GM13976 (cell line): Measurements from ENCODE around the gene NEUROG3.

Experiments
- DNase-seq: peaks from one replicate; pipeline ENCODE4 v3.0.0; 2012; ENCODE audit warnings: low spot score
- in situ Hi-C: fragments of 300-500 bp; cut with MboI; formaldehyde crosslinking; loops from one replicate; pipeline ENCODE4 v1.12.0; 2022; ENCODE audit warnings: low sequenced_read_pairs, mixed read lengths, inconsistent platforms; ENCODE audit not compliant: unreplicated experiment
- TF ChIP-seq, protein P1 (sequence below): IDR thresholded peaks from 2 replicates; pipeline ENCODE4 v1.5.1; 2012; ENCODE audit warnings: borderline replicate concordance, mild to moderate bottlenecking; ENCODE audit not compliant: insufficient read depth; ENCODE audit errors: extremely low read depth, missing control alignments, control extremely low read depth

NEUROG3 gene, protein sequence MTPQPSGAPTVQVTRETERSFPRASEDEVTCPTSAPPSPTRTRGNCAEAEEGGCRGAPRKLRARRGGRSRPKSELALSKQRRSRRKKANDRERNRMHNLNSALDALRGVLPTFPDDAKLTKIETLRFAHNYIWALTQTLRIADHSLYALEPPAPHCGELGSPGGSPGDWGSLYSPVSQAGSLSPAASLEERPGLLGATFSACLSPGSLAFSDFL

DNA sequence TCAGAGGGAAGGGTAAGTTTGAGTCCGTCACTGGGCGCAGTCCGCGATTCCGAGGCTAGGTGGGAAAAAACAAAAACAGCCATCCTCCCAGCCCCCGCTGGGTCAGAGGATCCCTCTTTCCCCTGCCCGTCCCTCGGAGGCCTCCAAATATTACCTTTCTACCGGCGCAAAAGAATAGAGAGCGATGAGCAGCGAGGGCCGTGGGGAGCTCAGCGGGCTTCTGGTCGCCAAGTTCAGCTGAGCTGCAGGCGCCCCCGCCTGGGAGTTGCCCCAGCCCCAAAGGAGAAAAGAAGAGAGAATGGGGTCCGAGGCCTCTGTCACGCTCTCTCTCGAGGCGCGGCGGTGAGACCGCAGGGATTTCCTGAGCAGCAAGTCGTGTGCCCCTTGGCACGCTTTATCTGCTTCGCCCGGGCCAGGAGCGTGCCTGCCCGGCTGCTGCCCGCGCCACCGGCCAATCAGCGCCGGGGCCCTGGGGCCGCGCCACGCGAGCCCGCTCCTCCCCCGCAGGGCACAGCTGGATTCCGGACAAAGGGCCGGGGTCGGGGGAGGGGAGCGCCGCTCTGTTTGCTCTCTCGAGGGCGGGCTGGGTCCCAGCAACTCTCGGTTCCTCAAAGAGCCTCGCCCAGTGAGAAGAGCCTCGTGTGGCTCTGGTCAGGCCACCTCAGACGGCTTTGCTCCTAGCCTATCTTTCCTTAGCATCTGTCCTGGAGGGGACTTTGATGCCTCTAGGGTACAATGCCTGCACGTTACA lies at the start of gene NEUROG3:
Gene NEUROG3, minus strand, starts transcription at position 367 of the 751 bp plus-strand sequence. CDS start 379 bp downstream, outside the sequence.
- in situ Hi-C loops: no loop called here
- DNase-seq: peak; percentile 72
- TF ChIP-seq, protein P1, sequence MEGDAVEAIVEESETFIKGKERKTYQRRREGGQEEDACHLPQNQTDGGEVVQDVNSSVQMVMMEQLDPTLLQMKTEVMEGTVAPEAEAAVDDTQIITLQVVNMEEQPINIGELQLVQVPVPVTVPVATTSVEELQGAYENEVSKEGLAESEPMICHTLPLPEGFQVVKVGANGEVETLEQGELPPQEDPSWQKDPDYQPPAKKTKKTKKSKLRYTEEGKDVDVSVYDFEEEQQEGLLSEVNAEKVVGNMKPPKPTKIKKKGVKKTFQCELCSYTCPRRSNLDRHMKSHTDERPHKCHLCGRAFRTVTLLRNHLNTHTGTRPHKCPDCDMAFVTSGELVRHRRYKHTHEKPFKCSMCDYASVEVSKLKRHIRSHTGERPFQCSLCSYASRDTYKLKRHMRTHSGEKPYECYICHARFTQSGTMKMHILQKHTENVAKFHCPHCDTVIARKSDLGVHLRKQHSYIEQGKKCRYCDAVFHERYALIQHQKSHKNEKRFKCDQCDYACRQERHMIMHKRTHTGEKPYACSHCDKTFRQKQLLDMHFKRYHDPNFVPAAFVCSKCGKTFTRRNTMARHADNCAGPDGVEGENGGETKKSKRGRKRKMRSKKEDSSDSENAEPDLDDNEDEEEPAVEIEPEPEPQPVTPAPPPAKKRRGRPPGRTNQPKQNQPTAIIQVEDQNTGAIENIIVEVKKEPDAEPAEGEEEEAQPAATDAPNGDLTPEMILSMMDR: no peak

DNA sequence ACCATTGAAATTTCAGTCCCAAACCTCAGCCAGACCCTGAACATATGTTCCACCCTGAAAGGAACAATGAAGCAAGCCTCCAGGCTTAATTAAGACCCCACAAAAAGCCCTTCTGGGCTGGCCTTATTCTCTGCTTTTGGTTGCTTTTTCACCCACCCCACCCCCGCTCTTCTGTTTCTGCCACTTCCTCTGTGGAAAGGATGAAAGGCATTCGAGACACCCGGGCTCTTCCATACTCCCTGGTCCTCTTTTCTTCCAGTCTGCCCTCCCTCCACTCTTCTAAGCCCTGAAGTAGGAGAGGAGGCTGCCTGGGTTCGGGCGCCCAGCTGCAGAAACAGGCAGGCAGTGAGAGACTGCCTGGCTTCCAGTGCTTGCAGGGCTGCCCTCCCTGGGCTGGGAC lies 47.4 kb upstream of the NEUROG3 start:
- TF ChIP-seq, protein P1: no peak
- in situ Hi-C loops: no loop called here
- no peak for DNase-seq

DNA sequence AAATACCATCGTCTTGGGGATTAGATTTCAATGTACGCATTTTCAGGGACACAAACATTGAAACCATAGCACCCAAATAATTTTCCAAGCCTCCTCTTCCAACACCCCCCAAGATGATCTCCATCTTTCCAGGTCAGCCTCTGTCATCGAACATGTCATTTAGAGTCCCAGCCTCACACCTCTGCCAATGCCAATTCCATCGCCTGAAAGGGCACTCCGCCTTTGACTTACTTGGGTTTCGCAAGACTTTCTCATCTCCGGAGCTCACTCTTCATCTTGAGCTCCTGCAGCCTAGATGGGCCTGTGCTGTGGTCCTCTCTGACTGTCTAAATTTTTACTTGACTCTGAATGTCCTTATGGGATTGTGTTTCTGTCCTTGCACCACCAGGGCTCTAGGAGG lies 46.4 kb upstream of the NEUROG3 start:
- DNase-seq: no peak
- in situ Hi-C loops: no loop called here
- TF ChIP-seq, protein P1: no peak

DNA sequence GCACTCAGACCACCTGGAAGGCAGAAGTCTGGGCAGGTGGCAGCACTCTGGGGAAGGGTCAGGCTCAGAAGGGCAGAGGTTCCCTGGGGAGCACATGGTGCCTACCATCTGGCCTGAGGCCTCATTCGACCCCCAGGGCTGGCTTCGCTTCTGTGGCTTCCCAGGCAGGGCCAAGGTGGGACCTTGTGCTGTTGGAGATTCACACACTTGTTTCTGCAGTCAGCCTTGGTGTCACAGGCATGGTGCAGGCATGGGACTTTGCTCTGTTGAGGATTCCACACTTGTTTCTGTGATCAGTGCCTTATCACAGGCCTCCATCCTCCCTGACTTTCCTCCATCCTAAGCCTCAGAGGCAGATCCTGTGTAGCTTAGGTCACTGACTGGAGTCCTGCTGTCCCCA lies 45.5 kb upstream of the NEUROG3 start:
- DNase-seq: no peak
- TF ChIP-seq, protein P1: no peak
- in situ Hi-C loops: no loop called here

DNA sequence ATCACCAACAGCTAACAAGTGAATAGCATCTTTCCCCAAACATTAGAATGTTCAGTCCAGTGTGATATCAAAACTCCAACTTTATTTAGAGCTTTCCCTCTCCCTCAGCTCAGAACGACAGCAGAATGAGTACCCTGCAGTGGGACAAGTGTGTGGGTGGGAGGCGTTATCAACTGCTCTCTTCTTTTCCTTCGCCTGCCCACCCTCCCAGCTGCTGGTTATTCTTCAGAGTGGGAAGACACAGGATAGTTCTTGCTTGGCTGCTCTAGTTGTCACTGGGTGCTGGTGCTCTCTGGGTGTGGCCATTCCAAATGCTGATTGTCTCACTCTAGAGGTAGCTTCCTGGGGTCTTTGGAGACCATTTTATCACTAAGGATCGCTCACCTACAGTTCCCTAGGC lies 43.1 kb upstream of the NEUROG3 start:
- DNase-seq: no peak
- TF ChIP-seq, protein P1: no peak
- in situ Hi-C loops: no loop called here

DNA sequence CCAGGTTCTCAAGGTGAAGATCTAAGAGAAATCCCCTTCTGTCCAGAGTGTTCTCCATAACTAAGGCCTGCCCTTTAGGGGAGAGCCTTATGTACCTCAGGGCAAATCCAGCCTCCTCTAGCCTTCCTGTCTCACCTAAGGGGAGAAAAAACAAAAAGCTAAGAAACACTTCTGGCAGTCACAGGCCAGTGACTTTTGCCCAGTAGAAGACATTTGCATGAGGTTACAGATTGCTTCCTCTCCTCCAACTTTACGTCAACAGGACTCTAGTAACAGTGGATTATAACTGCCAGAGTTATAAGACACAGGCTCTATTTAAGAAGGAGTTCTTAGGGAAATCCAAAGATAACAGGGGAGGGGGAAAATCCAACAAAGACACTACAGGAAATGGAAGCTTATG lies 40.9 kb upstream of the NEUROG3 start:
- in situ Hi-C loops: no loop called here
- TF ChIP-seq, protein P1: no peak
- DNase-seq: no peak
